Fibroblast of peridontal ligament (primary cell): ENCODE measurements around the gene TACSTD2.
"Not testable (repeated sequence)": the region's sequence is repeated elsewhere in the genome, so short reads cannot be mapped to it uniquely, and the experiment has no call there.

ENCODE experiments used
- DNase-seq: peaks from one replicate; pipeline ENCODE4 v3.0.0-alpha.2; 2010; ENCODE audit errors: extremely low read depth

The TACSTD2 gene

DNA sequence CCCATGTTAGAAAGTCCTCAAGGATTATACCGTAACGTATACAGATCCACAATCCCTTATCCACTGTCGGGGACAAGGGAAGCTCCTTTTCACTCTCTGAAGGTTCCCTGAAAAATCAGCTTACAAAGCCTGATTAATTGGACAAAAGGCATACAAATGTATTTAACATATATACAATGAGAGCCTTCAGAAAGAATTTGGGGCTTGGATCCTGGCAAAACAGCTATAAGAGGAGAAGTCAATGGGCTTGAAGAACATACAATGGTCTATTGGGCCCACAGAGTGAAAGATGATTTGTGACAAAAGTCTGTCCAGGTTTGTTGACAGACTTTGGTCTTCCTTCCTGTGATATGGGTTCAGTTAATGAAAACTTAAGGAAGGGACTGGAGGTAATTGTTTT lies 10.7 kb downstream of the TACSTD2 start:
- DNase-seq: no peak

DNA sequence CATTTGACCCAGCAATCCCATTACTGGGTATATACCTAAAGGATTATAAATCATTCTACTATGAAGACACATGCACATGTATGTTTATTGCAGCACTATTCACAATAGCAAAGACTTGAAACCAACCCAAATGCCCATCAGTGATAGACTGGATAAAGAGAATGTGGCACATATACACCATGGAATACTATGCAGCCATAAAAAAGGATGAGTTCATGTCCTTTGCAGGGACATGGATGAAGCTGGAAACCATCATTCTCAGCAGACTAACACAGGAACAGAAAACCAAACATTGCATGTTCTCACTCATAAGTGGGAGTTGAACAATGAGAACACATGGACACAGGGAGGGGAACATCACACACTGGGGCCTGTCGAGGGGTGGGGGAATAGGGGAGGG lies 13.3 kb downstream of the TACSTD2 start:
- not testable (repeated sequence) for DNase-seq

DNA sequence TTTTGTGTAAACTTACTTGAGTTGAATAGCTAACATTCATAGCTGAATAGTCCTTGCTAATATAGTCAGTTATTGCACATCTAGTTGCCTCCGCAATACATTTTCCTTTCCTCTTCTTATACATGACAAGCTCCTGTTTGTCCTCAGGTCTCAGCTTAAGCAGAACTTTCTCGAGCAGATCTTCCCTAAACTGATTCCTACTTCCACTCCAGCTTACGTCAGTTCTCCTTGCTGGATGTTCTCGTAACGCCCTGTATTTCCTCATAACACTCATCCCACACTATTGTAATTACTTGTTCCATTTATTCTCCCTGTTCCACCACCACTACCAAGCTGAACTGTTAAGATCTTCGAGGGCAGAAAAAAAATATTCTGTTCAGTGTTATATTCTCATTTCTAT lies 15.4 kb downstream of the TACSTD2 start:
- no peak for DNase-seq

DNA sequence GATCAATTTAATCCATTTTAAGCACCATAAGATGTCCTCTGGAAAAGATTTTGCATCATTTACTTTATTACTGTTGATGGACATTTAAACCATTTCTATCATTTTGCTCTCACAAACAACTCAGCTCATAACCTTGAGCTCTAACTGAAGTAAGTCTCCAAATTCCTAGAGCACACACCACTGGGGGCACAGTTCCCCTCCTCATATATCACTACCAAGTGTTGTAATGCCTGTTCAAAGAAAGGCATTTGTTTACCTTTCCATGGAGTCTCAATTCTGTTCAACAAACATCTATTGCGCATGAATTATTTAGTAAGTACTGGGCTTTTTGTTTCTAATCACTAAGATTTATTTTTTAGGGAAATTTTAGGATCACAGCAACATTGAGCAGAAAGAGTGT lies 21.7 kb downstream of the TACSTD2 start:
- no peak for DNase-seq

DNA sequence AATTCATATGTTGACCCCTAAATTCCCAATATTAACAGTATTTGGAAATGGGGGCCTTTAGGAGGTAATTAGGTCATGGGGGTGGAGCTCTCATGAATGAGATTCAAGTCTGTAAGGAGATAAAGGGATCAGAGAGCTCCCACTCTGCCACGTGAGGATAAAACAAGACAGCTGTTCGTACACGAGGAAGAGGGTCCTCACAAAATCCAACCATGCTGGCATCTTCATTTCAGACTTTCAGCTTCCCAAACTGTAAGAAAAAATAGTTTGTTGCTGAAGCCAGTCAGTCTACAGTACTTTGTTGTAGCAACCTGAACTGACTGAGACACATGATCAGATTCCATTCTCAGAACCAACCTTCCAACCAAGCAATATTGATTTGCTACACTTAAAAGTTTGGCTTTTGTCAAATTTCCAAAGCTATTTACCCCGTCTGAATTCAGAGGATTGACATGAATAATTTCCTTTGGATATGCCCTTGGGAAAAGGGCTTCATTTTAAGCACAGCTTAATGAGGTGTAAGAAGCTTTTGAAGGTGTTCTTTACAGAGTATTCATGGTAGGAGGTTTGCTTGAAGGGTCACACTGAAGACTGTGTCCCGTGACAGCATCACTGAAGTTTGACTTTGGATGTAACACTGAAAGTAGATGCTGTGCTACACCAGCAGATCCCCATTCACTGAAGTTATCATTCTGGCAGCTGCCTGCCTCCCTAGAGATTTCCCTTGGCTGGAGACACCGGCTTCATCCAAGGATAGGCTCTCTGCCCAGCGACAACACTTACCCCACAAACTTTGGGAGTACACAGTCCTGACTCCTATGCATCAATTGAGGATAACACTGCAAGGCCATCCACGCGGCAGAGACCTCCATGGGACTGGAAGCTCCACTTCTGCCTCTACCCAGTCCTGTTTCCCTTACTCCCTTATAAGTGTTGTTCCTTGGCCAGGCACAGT lies 25.6 kb downstream of the TACSTD2 start:
- no peak for DNase-seq

DNA sequence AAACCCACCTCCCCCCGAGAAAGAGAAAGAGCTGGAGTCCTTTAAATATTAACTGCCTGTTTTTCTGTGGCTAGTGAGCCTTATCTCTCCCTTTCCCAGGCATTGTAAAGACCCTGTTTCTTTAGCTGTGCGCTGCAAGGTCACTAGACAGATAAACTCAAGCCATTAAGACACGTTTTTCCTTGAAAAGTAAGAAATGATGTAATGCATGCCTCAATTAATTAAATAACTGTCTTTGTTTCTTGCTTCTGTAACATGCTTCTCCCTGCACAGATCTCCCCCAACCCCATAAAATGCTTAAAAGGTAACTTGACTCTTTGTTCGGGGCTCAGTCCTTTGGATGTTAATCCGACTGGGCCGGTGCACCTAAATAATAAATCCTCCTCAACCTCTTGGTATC lies 27.8 kb downstream of the TACSTD2 start:
- DNase-seq: not testable (repeated sequence)

DNA sequence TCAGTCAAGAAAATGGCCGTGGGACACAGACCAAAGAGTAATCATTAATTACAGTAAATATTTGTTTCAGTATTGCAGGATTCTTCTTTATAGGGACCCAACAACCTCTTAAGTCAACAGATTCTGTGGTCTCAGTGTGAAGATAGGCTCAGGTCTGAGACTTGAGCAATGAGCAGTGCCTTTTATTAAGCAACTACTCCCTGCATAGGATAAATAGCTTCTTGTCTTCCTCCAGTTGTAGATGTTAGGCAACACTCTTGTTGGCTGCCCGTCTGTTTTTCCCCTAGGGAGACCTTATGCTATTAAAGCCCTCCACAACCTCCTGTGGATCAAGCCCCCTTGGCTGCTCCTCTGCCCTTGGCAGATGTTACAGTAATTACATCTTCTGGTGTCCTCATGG lies 28.7 kb downstream of the TACSTD2 start:
- DNase-seq: no peak

DNA sequence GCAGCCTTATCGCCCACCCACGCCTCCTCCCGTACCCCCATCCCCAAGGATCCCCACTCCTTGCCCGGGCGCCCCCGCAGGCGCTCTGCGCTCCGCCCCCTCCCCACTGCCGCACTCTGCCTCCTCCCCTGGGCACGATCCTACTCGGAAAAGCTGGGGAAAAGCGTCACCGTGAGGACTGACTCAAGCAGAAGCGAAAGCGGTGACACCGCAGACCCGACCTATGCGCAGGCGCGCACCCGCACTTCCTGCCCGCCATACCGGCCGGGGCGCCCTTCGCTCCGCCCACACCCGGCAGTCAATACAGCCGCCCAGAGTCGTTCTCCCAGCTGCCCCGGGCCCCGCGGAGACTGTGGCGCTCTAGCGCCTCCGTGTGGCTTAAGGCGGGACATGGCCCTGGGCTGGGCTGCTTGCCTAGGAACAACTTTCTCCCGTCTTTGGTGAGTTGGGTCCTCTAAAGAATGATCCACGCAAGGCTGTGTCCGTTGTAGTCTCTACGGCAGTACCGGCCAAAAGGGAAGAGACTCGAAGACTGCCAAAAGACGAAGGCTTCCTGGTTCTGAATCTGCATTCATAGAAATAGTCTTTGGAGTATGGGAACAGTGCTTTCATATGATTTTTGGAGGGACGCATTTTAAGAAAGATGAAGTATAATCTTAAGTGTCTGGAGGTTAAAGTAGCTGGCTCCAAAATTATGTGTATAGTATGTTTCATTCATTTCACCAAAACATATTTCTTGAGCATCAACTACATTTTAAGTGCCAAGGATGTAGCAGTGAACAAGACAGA lies 30.3 kb downstream of the TACSTD2 start, which contains the start of gene OMA1:
TSS of gene OMA1 (minus strand) at position 207 of the 789 bp plus-strand sequence. CDS start 7,432 bp downstream, outside the sequence.
- DNase-seq: peak; percentile 96

DNA sequence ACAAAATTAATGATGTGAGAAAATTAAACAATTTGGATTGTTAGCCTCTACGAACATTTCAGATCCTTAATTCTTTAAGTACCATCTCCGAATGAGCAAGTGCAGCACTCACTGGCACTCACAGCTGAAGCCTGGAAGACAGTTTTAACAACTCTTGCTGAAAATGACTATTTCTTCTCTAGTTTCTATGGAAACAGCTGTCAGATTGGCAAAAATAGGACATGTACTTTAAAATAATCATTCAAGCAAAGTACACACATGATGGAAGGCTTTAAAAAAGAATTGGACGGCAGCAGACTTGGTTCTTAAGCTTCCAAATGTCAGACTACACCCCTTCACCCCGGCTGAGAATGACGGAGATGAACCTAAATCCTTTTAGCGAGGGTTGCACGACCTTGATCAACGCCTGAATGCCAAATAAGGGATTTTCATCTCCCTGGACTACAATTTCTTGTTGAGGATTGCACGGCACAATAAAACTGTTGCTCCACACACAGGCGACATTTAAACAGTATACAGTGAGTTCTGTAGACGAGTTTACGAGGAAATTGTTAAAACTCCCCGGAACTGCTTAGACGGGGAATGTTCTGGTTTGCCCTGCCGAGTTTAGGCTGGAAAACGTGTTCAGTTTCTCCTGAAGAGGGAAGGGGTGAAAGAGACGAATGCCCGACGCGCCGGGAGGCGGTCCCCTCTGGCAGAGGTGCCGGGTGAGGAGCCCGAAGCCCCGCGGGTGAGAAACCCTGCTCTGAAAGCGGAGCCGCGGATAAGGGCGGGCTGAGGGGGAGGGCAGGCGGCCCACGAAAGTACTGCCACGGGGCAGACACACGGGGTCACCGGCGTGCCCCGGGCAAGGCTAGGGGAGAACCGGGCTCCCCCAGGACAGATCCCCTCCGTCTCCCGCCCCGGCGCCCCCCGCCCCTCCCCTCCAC lies 31.2 kb downstream of the TACSTD2 start:
- DNase-seq: peak; percentile 74

DNA sequence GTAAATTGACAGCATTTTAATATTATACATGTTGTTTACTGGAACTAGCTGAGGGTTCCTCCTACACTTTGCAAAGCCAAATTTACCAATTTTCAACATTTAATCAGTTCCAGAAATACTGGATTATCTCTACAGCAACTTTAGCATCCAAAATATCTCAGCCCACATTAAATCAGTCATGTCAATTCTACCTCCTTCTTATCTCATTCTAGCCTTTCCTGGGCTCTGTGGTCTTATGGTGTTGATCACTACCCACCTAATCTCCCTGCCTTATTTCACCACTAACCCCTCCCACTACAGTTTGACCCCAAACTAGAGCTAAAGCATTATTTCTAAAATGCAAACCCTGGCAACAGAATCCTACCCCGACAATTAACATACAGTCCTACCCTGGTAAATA lies 33.8 kb downstream of the TACSTD2 start:
- no peak for DNase-seq

DNA sequence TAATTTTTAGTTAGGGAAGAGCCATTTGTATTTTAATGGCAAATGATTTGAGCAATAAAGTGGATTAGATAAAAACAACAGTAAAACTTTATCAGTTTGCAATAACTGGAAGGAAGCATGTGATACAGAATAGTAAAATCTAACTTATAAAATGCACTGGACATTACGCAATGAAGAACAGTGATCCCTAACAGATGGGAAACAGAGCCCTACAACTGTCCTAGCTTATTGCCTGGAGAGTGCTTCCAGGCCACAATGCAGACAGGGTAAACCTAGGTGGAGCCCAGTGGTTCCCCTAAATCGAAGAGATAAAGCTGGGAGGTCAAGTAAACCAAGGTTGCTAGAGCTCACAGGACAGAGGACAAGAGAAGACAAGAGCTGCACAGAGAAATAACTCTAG lies 37.5 kb downstream of the TACSTD2 start:
- DNase-seq: peak; percentile 45

DNA sequence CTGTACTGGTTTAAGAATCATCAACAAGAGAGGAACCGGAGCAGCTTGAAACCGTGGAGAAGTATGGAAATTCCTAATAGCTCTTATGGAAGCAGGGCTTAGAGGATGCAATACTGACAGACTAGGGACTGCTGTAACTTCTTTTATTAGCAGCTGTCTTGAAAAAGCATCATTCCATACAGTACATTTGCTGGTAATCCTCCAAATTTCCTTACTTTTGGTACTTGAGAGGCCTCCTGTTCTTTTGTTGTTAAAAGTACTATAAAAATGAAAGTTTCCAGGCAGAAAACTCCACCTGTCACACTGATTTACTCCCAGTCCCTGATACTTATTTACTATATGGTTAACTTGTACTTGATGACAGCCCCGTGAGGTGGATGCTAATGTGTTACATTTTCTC lies 38.2 kb downstream of the TACSTD2 start:
- no peak for DNase-seq

DNA sequence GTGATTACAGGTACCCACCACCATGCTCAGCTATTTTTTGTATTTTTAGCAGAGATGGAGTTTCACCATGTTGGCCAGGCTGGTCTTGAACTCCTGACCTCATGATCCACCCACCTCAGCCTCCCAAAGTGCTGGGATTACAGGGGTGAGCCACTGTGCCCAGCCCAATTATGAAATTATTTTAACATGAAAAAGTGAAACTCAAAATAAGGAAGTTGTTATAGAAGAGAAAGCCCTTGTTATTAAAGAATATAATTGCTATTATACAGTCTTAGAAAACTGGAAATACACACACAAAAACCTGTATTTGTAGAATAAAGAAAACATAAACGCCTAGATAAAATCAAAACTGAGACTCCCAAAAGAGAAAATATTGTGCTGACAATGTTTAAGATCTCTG lies 45.2 kb downstream of the TACSTD2 start:
- DNase-seq: not testable (repeated sequence)

DNA sequence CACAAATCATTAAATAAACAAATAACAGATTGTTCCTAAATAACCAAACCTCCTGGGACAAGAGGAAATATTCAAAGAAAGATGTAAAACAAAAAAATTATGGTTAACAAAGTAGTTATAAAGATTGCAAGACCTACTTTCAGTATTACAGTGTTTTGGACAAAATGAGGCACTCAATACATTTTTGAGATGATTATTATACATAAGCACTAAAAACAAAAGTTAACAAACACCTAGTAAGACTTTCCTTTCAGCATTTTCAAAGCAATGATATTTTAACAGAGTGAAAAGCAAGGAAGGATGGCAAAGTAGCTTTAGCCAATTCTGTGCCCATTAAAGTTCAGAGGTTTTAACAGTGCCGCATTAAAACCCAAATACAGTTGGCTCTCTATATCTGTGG lies 47.8 kb downstream of the TACSTD2 start:
- DNase-seq: no peak

DNA sequence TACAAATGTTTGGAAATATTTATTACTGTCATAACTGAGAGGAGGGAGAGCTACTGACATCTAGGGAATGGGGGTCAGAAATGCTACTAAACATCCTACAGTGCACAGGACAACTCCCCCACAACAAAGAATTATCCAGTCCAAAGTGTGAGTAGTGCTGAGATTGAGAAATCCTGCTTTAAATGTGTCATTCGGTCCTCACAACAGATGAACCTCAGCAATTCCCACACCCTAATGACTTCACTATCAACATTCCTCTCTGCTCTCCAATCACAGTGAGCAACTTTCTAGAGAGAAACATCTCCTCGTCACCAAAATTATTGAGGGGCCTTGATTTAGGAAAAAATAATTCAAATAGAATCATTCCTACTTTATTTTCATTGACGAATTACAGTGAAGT lies 48.5 kb downstream of the TACSTD2 start:
- peak; percentile 61 for DNase-seq
